Body of pancreas (tissue), 4 donors: ENCODE data around the gene MAGOH.

Experiments
- POLR2A ChIP-seq, 3 donors: fragments of 450-650 bp; IDR thresholded peaks; one replicate each; pipeline ENCODE4 v1.6.1; 2016; ENCODE audit warnings: antibody characterized with exemption in 3 of 3, mild to moderate bottlenecking in 2 of 3
- TF ChIP-seq, protein P1 (sequence below), 7 experiments: fragments of 450-650 bp in 4 of 7; fragments of 200-600 bp in 3 of 7; sonication (generic) in 3 of 7; IDR thresholded peaks; one replicate each; pipeline ENCODE4 v1.5.1; 2016 to 2019; ENCODE audit warnings: antibody characterized with exemption in 7 of 7

GRCh38 chr1:53180951-53181350 lies 57.4 kb downstream of the MAGOH start:
- no peak for TF ChIP-seq POLR2A (IDR thresholded peaks at IDR 0.05)
- TF ChIP-seq, protein P1, sequence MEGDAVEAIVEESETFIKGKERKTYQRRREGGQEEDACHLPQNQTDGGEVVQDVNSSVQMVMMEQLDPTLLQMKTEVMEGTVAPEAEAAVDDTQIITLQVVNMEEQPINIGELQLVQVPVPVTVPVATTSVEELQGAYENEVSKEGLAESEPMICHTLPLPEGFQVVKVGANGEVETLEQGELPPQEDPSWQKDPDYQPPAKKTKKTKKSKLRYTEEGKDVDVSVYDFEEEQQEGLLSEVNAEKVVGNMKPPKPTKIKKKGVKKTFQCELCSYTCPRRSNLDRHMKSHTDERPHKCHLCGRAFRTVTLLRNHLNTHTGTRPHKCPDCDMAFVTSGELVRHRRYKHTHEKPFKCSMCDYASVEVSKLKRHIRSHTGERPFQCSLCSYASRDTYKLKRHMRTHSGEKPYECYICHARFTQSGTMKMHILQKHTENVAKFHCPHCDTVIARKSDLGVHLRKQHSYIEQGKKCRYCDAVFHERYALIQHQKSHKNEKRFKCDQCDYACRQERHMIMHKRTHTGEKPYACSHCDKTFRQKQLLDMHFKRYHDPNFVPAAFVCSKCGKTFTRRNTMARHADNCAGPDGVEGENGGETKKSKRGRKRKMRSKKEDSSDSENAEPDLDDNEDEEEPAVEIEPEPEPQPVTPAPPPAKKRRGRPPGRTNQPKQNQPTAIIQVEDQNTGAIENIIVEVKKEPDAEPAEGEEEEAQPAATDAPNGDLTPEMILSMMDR (IDR thresholded peaks at IDR 0.05): no peak
